GM19328 (cell line): ENCODE results near the gene ZIM2.

ENCODE experiments used
- ATAC-seq: cut with Tn5 transposase; IDR thresholded peaks from one replicate; pipeline ENCODE4 v1.9.1; 2021; ENCODE audit warnings: mild to moderate bottlenecking, moderate library complexity; ENCODE audit not compliant: unreplicated experiment

Gene ZIM2

DNA sequence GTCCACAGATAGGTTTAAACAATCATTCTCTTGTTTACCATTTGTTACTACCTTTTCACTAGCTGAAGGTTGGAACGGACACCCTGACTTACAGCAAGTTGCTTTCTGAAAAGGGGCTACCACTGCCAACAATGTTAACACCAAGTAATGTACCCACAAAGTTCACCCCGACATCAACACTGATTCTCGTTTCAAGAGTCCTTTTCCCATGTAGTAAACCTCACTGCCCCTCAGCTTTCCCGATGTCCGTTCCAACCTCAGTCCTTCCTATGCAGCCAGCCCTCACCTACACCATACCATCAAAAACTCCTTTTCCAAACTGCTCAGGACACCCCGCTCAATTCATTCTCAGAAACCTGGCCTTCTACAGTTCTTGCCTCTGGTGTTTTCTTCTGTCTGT lies 29.0 kb downstream of the ZIM2 start:
- ATAC-seq: no peak

GRCh38 chr19:56810260-56810659 lies 30.3 kb downstream of the ZIM2 start:
- no peak for ATAC-seq

- no peak for ATAC-seq
These were observed 31.7 kb downstream of the ZIM2 start for GRCh38 chr19:56808717-56809392.

DNA sequence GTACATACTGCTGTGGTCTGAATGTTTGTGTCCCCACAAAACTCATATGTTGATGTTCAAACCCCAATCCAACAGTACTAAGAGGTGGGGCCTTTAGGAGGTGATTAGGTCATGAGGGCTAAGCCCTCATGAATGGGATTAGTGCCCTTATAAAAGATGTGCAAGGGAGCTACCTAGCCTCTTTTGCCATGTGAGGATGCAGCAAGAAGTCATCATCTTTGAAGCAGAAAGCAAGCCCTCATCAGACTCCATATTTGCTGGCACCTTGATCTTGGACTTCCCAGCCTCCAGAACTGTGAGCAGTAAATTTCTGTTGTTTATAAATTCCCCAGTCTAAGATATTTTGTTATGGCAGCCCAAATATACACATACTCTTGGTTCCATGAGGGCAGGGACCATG lies 33.9 kb downstream of the ZIM2 start:
- no peak for ATAC-seq

DNA sequence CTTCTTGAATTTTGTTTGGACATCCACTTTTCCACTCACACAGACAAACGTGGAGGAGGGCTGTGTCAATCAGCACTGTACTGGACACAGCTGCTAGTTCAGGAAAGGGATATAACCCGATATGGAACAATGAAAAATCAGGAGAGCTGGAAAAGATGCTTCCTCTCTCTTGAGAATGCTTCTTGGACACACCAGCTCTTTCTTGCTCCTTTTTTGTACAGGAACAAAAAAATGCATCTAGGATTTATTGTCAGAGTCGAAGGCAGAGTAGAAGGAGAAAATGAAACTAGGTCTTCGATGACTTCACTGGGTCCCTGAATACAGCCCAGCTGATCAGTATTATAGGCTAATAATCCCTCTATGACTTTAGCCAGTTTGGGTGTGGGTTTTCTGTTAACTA lies 62.2 kb downstream of the ZIM2 start:
- no peak for ATAC-seq

GRCh38 chr19:56769650-56770049 lies 70.9 kb downstream of the ZIM2 start:
- ATAC-seq: no peak

- ATAC-seq: no peak
These were observed 75.4 kb downstream of the ZIM2 start for GRCh38 chr19:56765137-56765536.

DNA sequence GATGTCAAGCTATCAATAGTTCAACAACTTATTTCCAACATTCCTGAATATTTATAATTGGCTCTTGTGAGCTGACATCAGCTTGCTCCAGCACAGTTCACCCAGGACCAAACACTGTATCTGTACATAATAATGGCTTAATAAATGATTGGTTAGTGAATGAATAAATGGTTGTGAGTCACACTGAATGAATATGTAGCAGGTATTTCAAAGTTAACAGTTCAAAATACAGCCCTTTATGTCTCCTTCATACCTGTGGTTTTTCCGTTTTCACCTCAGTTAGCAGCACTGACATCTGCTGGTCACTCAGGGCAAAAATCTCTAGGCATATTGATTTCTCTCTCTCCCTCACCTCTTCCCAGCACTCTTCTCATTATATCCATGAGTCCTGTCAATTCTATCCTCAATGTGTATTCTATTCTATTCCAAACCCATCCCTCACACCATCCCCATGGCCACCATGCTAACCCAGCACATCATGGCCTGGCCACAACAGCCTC lies 76.3 kb downstream of the ZIM2 start:
- no peak for ATAC-seq

DNA sequence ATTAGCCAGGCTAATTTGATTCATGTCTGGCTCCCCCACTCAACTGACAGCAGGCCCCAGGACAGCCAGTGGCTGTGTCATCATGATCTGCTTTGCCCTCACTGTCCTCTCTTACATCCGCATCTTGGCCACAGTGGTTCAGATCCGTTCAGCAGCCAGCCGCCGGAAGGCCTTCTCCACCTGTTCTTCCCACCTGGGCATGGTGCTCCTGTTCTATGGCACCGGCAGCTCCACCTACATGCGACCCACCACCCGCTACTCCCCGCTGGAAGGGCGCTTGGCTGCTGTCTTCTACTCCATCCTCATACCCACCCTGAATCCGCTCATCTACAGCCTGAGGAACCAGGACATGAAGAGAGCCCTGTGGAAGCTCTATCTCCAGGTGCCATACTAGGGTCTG lies 79.7 kb downstream of the ZIM2 start:
- ATAC-seq: no peak

GRCh38 chr19:56759531-56759930 lies 81.0 kb downstream of the ZIM2 start:
- no peak for ATAC-seq

- no peak for ATAC-seq
These were observed 89.4 kb downstream of the ZIM2 start for GRCh38 chr19:56751078-56751489.

DNA sequence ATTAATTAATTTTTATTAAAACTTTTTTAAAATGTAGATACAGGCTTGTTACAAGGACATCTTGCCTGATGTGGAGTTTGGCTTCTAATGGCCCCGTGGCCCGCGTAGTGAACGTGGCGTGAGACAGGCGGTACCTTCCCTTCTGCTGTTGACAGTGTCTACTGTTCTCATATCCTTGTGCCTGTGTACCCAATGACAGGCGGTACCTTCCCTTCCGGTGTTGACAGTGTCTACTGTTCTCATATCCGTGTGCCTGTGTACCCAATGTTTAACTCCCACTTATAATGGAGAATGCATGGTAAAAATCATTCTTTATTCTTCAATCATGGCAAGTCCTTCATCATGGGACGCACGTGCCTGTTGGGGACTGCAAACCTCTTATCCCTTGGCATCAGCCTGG lies 89.9 kb downstream of the ZIM2 start:
- no peak for ATAC-seq

DNA sequence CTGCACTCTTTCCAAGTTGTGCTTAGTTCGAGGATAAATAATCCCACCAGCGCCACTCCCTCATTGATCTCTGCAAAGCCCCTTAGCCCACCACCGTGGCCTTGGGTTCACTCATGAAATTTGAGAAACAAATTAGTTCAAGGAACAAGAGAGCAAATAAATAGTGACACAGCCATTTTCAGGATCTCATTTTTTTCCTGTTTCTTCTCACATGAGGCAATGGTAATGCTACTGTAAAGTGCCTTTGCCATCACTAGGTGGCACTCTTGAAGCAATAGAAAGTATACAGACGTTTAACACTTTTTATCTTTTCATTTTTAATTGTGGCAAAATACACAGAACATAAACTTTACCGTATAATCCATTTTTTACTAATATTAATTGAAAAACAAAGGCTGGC lies 92.1 kb downstream of the ZIM2 start:
- no peak for ATAC-seq

- no peak for ATAC-seq
These were observed 94.2 kb downstream of the ZIM2 start for GRCh38 chr19:56746367-56746766.

- no peak for ATAC-seq
These were observed 100.0 kb downstream of the ZIM2 start for GRCh38 chr19:56740501-56740900.

DNA sequence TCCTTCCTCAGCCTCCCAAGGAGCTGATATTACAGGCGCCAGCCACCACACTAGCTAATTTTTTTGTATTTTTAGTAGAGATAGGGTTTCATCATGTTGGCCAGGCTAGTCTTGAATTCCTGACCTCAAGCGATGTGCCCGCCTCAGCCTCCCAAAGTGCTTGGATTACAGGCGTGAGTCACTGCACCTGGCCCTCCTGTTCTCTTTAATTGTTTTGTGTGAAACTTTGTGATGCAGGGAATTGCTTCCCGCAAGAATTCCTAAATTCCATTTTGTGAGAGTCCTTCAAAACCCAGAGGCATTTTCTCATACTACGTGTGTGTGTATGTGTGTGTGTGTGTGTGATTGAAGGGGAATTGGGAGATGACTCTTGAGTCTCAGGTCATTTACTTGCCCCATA lies 104.0 kb downstream of the ZIM2 start:
- ATAC-seq: no peak

DNA sequence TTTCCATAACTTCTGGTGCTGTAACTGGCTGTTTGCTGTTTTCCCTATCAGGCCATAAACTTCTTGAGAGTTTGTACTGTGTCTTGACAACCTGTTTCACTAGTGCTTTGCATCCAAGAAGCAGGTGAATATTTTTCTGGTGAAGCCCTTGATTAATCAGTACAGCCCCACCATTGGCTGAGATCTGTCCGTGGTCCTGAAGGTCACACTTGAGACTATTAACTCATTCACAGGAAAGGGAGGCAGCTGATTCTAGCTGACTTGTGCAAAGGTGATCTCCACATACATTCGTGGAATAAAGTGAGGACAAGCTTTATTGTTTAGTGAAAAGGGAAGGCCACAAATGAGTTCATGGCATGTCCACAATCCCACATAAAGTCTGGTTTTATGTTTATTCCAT lies 107.5 kb downstream of the ZIM2 start:
- ATAC-seq: no peak

DNA sequence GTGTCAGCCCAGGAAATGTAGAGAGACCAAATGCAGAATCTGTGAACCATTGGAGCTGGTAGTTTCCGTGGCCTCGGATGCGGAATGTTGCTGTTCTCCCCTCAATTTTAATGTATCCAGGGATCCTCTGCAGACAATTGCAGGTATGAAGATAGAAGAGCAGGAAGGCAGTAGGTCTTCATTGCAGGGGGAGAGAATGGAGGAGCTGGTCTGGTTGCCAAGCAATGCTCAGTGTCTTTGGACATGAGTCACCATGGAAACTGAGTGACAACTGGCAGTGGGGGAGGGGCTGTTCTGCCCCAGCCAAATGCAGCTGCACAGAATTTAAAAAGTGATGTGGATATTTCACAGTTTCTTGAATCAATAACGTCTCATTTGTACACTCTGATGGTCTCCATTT lies 112.8 kb downstream of the ZIM2 start:
- ATAC-seq: no peak

DNA sequence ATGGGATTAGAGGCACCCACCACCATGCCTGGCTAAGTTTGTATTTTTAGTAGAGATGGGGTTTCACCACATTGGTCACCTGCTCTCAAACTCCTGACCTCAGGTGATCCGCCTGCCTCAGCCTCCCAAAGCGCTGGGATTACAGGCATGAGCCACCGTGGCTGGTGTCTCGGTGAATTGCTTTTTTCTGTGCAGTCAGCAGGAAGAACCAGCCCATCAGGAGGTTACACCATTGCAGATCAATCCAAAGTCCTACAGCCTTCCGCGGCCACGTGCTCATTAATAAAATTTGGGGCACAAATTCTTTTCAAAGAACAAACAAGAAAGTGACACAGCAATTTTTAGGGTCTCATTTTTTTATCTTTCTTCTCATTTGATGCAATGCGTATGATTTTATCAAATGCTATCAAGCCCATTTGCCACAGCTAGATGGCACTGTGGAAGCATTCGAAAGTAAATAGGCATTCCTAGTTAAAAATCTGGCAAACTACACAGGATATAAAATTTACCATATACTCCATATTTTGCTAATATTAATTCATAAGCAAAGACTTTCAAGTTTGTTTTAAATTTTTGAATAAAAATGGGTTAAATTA lies 114.6 kb downstream of the ZIM2 start:
- ATAC-seq: no peak
